ENCODE results near the gene MAML3.

Gene MAML3

GRCh38 chr4:139986689-139987501 lies 167.1 kb downstream of the MAML3 start:
- no peak for DNase-seq

GRCh38 chr4:139986106-139986505 lies 167.9 kb downstream of the MAML3 start:
- no peak for DNase-seq

GRCh38 chr4:139985401-139985800 lies 168.6 kb downstream of the MAML3 start:
- DNase-seq = no peak

GRCh38 chr4:139984471-139984870 lies 169.5 kb downstream of the MAML3 start:
- no peak for DNase-seq

GRCh38 chr4:139978692-139979091 lies 175.3 kb downstream of the MAML3 start:
- peak in 1 of 2 donors; percentile 46 for DNase-seq

GRCh38 chr4:139977838-139978609 lies 176.0 kb downstream of the MAML3 start:
- DNase-seq = no peak

GRCh38 chr4:139975830-139976272 lies 178.1 kb downstream of the MAML3 start:
- DNase-seq = no peak

GRCh38 chr4:139973616-139974015 lies 180.4 kb downstream of the MAML3 start:
- no peak for DNase-seq

- no peak for DNase-seq
Observed at GRCh38 chr4:139973015-139973414, 181.0 kb downstream of the MAML3 start.

GRCh38 chr4:139972305-139972704 lies 181.7 kb downstream of the MAML3 start:
- no peak for DNase-seq

GRCh38 chr4:139971111-139971510 lies 182.9 kb downstream of the MAML3 start:
- DNase-seq = no peak

GRCh38 chr4:139969635-139970266 lies 184.2 kb downstream of the MAML3 start:
- no peak for DNase-seq

- DNase-seq = no peak
Observed at GRCh38 chr4:139968831-139969230, 185.2 kb downstream of the MAML3 start.

GRCh38 chr4:139966383-139966782 lies 187.6 kb downstream of the MAML3 start:
- DNase-seq = no peak

- no peak for DNase-seq
Observed at GRCh38 chr4:139965789-139966188, 188.2 kb downstream of the MAML3 start.

- DNase-seq = no peak
Observed at GRCh38 chr4:139963708-139964107, 190.3 kb downstream of the MAML3 start.

- DNase-seq = no peak
Observed at GRCh38 chr4:139962130-139962684, 191.8 kb downstream of the MAML3 start.

- no peak for DNase-seq
Observed at GRCh38 chr4:139961344-139961946, 192.5 kb downstream of the MAML3 start.

GRCh38 chr4:139959396-139959795 lies 194.6 kb downstream of the MAML3 start:
- no peak for DNase-seq

- DNase-seq = no peak
Observed at GRCh38 chr4:139958739-139959098, 195.3 kb downstream of the MAML3 start.

- DNase-seq = no peak
Observed at GRCh38 chr4:139957986-139958738, 195.8 kb downstream of the MAML3 start.

- DNase-seq = no peak
Observed at GRCh38 chr4:139957065-139957464, 196.9 kb downstream of the MAML3 start.
